ENCODE data around the gene ZNF699. TPM values are rescaled to one million over a fixed set of nuclear protein-coding genes. Genes with fewer than 3 reads are reported as not detected.
"Not testable (repeated sequence)": the region's sequence is repeated elsewhere in the genome, so short reads cannot be mapped to it uniquely, and the experiment has no call there.

Gene ZNF699
- total RNA-seq, 1 donor from 2014 or later, result 23.6 TPM

DNA sequence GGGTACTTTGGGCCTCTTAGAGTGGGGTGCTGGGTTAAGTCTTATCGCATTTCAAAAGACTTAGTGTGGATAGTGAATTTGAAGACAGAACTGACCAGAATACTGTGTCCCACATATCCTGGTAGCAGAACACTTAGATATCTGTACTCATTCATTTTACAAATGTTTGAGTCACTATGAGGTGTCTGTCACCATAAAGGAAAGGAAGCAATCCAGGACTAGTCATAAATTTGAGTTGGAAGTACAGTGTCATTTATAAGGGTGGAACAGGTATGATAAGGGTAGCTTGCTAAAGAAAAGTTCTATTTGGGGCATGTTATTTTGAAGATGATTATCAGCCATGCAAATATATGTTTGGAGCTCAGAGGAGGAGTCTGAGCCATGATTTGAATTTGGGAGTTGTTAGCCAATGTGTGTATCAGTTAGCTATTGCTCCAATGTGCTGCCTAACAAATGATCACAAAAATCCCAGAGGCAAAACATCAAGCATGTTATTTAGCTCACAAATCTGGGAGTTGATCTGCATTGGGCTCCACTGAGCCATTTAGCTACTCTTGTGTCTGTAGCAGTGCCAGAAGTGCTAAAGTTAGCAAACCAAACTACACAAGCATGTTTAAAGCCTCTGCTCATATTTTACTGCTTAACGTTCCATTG lies 20.3 kb downstream of the ZNF699 start:
- DNase-seq (ENCODE audit: low spot score), result no peak

- DNase-seq (ENCODE audit: low spot score), result not testable (repeated sequence)
These were observed 26.2 kb downstream of the ZNF699 start for GRCh38 chr19:9283485-9283884.

DNA sequence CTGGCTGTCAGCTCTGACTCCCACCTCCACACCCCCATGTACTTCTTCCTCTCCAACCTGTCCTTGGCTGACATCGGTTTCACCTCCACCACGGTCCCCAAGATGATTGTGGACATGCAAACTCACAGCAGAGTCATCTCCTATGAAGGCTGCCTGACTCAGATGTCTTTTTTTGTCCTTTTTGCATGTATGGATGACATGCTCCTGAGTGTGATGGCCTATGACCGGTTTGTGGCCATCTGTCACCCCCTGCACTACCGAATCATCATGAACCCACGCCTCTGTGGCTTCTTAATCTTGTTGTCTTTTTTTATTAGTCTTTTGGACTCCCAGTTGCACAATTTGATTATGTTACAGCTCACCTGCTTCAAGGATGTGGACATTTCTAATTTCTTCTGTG lies 58.4 kb downstream of the ZNF699 start:
- no peak for DNase-seq (ENCODE audit: low spot score)

GRCh38 chr19:9250630-9251029 lies 59.0 kb downstream of the ZNF699 start, which contains the start of gene OR7E24:
TSS of gene OR7E24 (plus strand) at chr19:9250930. CDS start at chr19:9251044, 114 bp downstream.
- DNase-seq (ENCODE audit: low spot score), result no peak

Other genes starting within 250 kb of the ZNF699 start
- gene OR1M1, start 222.8 kb downstream of the ZNF699 start, total RNA-seq (ENCODE audit: insufficient read depth, low replicate concordance), result 1.2 TPM
- gene OR7G2, start 202.4 kb downstream of the ZNF699 start, total RNA-seq (ENCODE audit: insufficient read depth, low replicate concordance), result 4.8 TPM
- not detected for gene OR7G1, start 194.1 kb downstream of the ZNF699 start, total RNA-seq (ENCODE audit: insufficient read depth, low replicate concordance)
- not detected for gene OR7G3, start 182.9 kb downstream of the ZNF699 start, total RNA-seq (ENCODE audit: insufficient read depth, low replicate concordance)
- gene ZNF317, start 169.4 kb downstream of the ZNF699 start, total RNA-seq (ENCODE audit: insufficient read depth, low replicate concordance), result 24.8 TPM
- 0.48 TPM for gene OR7D2, start 130.9 kb downstream of the ZNF699 start, total RNA-seq (ENCODE audit: insufficient read depth, low replicate concordance)
- gene OR7D4, start 90.2 kb downstream of the ZNF699 start, total RNA-seq (ENCODE audit: insufficient read depth, low replicate concordance), result 4.3 TPM
- gene OR7E24, start 58.9 kb downstream of the ZNF699 start, total RNA-seq (ENCODE audit: insufficient read depth, low replicate concordance), result not detected
- 32.7 TPM for gene ZNF559, start 14.3 kb upstream of the ZNF699 start, total RNA-seq (ENCODE audit: insufficient read depth, low replicate concordance)
- gene ZNF177, start 53.2 kb upstream of the ZNF699 start, total RNA-seq (ENCODE audit: insufficient read depth, low replicate concordance), result 3.6 TPM
- 7.5 TPM for gene ZNF266, start 125.7 kb upstream of the ZNF699 start, total RNA-seq (ENCODE audit: insufficient read depth, low replicate concordance)
- gene ZNF560, start 188.8 kb upstream of the ZNF699 start, total RNA-seq (ENCODE audit: insufficient read depth, low replicate concordance), result 8.4 TPM
- gene ZNF426, start 228.8 kb upstream of the ZNF699 start, total RNA-seq (ENCODE audit: insufficient read depth, low replicate concordance), result 24.3 TPM